GM12878 (cell line): Measurements from ENCODE around the gene TIMD4.

Source experiments
- CTCF ChIP-seq, 3 experiments: IDR thresholded peaks in 2 of 3; conservative IDR thresholded peaks in 1 of 3; 2 replicates each; pipeline ENCODE4 v1.5.1; 2011; ENCODE audit warnings: low read depth in 3 of 3, low read length in 3 of 3, mild to moderate bottlenecking in 3 of 3, control low read depth in 2 of 3, moderate library complexity in 2 of 3, inconsistent platforms in 1 of 3, mixed read lengths in 1 of 3; ENCODE audit not compliant: control insufficient read depth in 2 of 3, insufficient read depth in 1 of 3; ENCODE audit errors: extremely low read depth in 1 of 3
- TF ChIP-seq, protein P1 (sequence below): fragments of 450-650 bp; IDR thresholded peaks from 2 replicates; pipeline ENCODE4 v1.6.1; 2017; ENCODE audit warnings: mild to moderate bottlenecking, moderate library complexity

DNA sequence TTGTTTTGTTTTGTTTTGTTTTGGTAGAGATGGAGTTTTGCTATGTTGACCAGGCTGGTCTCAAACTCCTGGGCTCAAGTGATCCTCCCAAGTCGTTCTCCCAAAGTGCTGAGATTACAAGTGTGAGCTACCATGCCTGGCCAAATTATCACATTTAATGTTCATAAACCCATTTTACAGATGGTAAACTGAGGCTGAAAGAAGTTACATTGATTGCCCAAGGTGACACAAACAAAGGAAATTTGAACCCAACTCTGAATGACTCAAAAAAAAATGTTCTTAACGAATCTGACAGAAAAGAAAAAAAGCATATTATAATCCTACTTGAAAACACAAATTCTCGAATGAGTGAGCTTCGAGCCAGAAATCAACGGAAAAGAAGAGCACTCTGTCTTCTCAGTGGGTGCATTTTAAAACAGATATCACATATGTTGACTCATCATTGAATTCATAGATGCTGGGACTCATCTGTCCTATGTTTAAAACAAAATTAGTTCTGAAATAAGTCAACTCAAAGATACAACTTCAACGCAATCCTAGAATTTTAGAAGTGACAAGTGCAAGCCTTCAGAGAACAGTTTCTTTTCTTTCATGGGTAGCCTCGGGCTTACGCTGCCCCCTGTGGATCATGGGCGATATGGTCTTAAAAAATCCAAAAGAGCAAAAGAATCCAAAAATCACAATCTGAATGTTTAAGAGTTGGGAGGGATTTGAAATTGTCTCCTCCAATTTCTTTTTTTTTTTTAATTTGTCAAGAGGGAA lies 28.4 kb downstream of the TIMD4 start:
- TF ChIP-seq CTCF (IDR thresholded peaks at IDR 0.05 in 2 of 3, conservative IDR thresholded peaks at IDR 0.05 in 1 of 3; ENCODE audit: control insufficient read depth in 2 of 3, extremely low read depth in 1 of 3, insufficient read depth in 1 of 3, low read depth in 3 of 3, low read length in 3 of 3), result peak; percentile 78 to 85 (median 78)
- TF ChIP-seq, protein P1, sequence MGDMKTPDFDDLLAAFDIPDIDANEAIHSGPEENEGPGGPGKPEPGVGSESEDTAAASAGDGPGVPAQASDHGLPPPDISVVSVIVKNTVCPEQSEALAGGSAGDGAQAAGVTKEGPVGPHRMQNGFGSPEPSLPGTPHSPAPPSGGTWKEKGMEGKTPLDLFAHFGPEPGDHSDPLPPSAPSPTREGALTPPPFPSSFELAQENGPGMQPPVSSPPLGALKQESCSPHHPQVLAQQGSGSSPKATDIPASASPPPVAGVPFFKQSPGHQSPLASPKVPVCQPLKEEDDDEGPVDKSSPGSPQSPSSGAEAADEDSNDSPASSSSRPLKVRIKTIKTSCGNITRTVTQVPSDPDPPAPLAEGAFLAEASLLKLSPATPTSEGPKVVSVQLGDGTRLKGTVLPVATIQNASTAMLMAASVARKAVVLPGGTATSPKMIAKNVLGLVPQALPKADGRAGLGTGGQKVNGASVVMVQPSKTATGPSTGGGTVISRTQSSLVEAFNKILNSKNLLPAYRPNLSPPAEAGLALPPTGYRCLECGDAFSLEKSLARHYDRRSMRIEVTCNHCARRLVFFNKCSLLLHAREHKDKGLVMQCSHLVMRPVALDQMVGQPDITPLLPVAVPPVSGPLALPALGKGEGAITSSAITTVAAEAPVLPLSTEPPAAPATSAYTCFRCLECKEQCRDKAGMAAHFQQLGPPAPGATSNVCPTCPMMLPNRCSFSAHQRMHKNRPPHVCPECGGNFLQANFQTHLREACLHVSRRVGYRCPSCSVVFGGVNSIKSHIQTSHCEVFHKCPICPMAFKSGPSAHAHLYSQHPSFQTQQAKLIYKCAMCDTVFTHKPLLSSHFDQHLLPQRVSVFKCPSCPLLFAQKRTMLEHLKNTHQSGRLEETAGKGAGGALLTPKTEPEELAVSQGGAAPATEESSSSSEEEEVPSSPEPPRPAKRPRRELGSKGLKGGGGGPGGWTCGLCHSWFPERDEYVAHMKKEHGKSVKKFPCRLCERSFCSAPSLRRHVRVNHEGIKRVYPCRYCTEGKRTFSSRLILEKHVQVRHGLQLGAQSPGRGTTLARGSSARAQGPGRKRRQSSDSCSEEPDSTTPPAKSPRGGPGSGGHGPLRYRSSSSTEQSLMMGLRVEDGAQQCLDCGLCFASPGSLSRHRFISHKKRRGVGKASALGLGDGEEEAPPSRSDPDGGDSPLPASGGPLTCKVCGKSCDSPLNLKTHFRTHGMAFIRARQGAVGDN, result no peak
